ENCODE data around the gene SEC61A1.

SEC61A1 gene

DNA sequence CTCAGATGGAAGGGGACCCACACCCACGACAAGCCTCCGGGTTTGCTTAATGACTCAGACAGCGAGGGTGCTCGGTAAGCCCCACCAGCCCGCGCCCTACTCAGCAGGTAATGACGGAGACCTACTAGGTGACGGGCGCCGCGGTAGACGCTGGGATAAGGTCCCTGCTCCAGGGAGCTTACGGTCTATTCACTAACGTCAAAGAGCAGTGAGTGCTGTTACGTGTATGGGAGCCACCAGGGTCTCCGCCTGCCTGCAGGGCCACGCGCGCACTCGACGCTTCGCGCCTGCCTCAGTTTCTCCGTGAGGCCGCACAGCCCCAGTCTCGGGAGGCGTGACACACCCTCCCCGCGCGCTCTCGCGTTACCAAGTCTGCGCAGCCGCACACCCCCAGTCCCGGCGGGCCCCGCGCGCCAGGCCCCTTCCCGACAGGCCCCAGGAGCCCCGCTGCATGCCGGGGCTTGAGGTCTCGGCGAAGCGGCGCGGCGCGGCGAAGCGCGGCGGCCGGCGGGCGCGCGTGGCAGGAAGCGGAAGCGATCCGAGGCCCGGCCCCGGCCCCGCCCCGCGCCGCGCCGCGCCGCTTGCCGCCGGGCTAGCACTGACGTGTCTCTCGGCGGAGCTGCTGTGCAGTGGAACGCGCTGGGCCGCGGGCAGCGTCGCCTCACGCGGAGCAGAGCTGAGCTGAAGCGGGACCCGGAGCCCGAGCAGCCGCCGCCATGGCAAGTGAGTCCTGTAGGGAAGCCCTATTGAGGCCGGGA, at the start of gene SEC61A1:
Gene SEC61A1, plus strand, starts transcription at position 601 of the 758 bp plus-strand sequence. Its CDS starts 116 bp downstream, at position 717.
- Mint-ChIP-seq H3K4me1 (ENCODE audit: low read depth) (peaks cover 35% of the 10 kb centered on the region), H3K36me3 (ENCODE audit: low read depth) (peaks cover 43% of the 10 kb centered on the region), H3K27ac (peak within 1 kb of the TSS; percentile 98), H3K4me3 (peak within 1 kb of the TSS; percentile 100), H3K27me3 (ENCODE audit: low read depth) (peaks cover 14% of the 10 kb centered on the region), H3K9me3 (no peaks in the 10 kb centered on the region)
- peak; percentile 96 for DNase-seq (ENCODE audit: low spot score)

DNA sequence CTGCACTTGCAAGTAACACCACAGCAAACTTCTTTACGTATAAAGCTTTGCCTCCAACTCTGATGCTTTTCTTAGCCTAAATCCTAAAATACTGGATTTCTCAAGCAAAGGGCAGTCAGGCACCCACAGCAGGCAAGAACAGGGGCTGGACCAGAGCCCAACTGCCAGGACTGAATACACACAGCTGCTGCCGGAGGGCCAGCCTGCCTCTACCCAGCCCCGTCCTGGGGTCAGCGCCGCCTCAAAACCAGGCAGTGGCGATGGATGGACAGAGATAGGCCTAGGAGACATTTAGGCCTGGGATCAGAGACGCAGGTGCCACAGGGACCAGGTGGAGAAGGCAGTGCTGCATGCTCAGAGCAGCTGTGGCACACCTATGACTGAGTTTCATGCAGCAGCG, 47.6 kb upstream of the SEC61A1 start:
- no peaks in the 10 kb centered on the region for H3K4me1 Mint-ChIP-seq (ENCODE audit: low read depth)
- DNase-seq (ENCODE audit: low spot score): no peak
- H3K4me3 Mint-ChIP-seq: no peak overlapping the region
- H3K27ac Mint-ChIP-seq: no peak overlapping the region
- no peaks in the 10 kb centered on the region for H3K36me3 Mint-ChIP-seq (ENCODE audit: low read depth)
- H3K9me3 Mint-ChIP-seq: no peaks in the 10 kb centered on the region
- peaks cover 6% of the 10 kb centered on the region for H3K27me3 Mint-ChIP-seq (ENCODE audit: low read depth)

DNA sequence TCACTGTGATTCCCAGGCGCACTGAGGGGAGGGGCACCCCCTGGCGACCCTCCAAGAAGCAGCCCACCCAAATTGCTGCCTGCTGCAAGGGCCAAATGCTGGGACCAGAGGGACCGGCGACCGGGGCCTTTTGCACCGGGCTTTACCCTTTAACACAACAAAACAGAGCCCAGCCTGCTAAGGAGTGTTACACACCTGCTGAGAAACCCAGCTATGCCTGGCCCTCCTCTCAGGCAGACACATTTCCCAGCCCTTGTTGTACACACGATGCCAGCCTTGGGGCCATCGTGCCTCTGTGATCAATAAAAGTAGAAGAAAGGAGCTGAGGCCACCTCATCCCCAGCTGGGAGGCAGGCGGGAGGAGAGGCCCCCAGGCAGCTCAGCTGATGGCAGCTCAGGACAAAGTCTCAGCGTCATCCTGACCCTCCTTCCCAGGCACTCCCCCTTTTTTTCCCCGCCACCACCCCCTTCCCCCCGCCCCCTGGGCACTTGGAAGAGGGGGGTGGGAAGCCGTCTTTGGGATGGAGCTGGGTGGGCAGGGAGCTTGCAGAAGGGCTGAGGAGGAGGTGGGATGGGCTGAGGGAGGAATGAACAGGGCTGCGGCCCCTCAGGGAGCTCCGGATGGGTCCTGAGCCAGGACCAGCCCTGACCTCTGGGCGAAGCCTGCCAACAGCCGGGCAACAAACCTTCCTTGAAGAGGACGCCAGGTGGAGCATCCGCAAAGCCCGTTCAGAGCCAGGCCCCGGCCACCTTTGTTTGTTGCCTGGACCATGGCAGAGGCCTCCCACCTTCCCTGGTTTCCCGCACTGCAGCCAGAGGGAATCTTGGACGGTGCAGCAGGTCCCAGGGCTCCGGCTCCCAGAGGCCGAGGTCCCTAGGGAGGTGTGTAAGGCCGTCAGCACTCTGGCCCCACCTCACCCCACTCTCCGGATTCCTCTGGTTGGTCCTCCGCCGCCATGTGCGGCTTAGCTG, 45.9 kb upstream of the SEC61A1 start:
- H3K27ac Mint-ChIP-seq: no peak overlapping the region
- peaks cover 1% of the 10 kb centered on the region for H3K4me1 Mint-ChIP-seq (ENCODE audit: low read depth)
- peaks cover 6% of the 10 kb centered on the region for H3K27me3 Mint-ChIP-seq (ENCODE audit: low read depth)
- no peaks in the 10 kb centered on the region for H3K9me3 Mint-ChIP-seq
- H3K36me3 Mint-ChIP-seq (ENCODE audit: low read depth): no peaks in the 10 kb centered on the region
- no peak overlapping the region for H3K4me3 Mint-ChIP-seq
- no peak for DNase-seq (ENCODE audit: low spot score)

GRCh38 chr3:128007033-128007424, 45.2 kb upstream of the SEC61A1 start:
- H3K27ac Mint-ChIP-seq: no peak overlapping the region
- no peaks in the 10 kb centered on the region for H3K36me3 Mint-ChIP-seq (ENCODE audit: low read depth)
- no peak overlapping the region for H3K4me3 Mint-ChIP-seq
- H3K9me3 Mint-ChIP-seq: no peaks in the 10 kb centered on the region
- peaks cover 3% of the 10 kb centered on the region for H3K4me1 Mint-ChIP-seq (ENCODE audit: low read depth)
- H3K27me3 Mint-ChIP-seq (ENCODE audit: low read depth): peaks cover 4% of the 10 kb centered on the region
- no peak for DNase-seq (ENCODE audit: low spot score)

- H3K9me3 Mint-ChIP-seq: no peaks in the 10 kb centered on the region
- no peak overlapping the region for H3K4me3 Mint-ChIP-seq
- H3K27ac Mint-ChIP-seq: no peak overlapping the region
- DNase-seq (ENCODE audit: low spot score): no peak
- H3K27me3 Mint-ChIP-seq (ENCODE audit: low read depth): peaks cover 2% of the 10 kb centered on the region
- peaks cover 3% of the 10 kb centered on the region for H3K4me1 Mint-ChIP-seq (ENCODE audit: low read depth)
- H3K36me3 Mint-ChIP-seq (ENCODE audit: low read depth): no peaks in the 10 kb centered on the region
These were observed 42.0 kb upstream of the SEC61A1 start for GRCh38 chr3:128009952-128010846.

- H3K4me1 Mint-ChIP-seq (ENCODE audit: low read depth): peaks cover 3% of the 10 kb centered on the region
- no peaks in the 10 kb centered on the region for H3K36me3 Mint-ChIP-seq (ENCODE audit: low read depth)
- H3K9me3 Mint-ChIP-seq: no peaks in the 10 kb centered on the region
- H3K27ac Mint-ChIP-seq: no peak overlapping the region
- DNase-seq (ENCODE audit: low spot score): no peak
- no peak overlapping the region for H3K4me3 Mint-ChIP-seq
- peaks cover 2% of the 10 kb centered on the region for H3K27me3 Mint-ChIP-seq (ENCODE audit: low read depth)
These were observed 41.1 kb upstream of the SEC61A1 start for GRCh38 chr3:128011140-128011539.

GRCh38 chr3:128012050-128012449, 40.2 kb upstream of the SEC61A1 start:
- no peak for DNase-seq (ENCODE audit: low spot score)
- H3K27ac Mint-ChIP-seq: no peak overlapping the region
- peaks cover 3% of the 10 kb centered on the region for H3K4me1 Mint-ChIP-seq (ENCODE audit: low read depth)
- H3K27me3 Mint-ChIP-seq (ENCODE audit: low read depth): peaks cover 5% of the 10 kb centered on the region
- H3K9me3 Mint-ChIP-seq: peaks cover 4% of the 10 kb centered on the region
- H3K36me3 Mint-ChIP-seq (ENCODE audit: low read depth): no peaks in the 10 kb centered on the region
- no peak overlapping the region for H3K4me3 Mint-ChIP-seq

- DNase-seq (ENCODE audit: low spot score): no peak
- H3K4me3 Mint-ChIP-seq: no peak overlapping the region
- no peak overlapping the region for H3K27ac Mint-ChIP-seq
- H3K27me3 Mint-ChIP-seq (ENCODE audit: low read depth): peaks cover 7% of the 10 kb centered on the region
- peaks cover 3% of the 10 kb centered on the region for H3K4me1 Mint-ChIP-seq (ENCODE audit: low read depth)
- peaks cover 4% of the 10 kb centered on the region for H3K9me3 Mint-ChIP-seq
- H3K36me3 Mint-ChIP-seq (ENCODE audit: low read depth): no peaks in the 10 kb centered on the region
These were observed 37.7 kb upstream of the SEC61A1 start for GRCh38 chr3:128014548-128014947.

GRCh38 chr3:128016502-128016901, 35.7 kb upstream of the SEC61A1 start:
- H3K27ac Mint-ChIP-seq: no peak overlapping the region
- peaks cover under 1% of the 10 kb centered on the region for H3K4me1 Mint-ChIP-seq (ENCODE audit: low read depth)
- no peak overlapping the region for H3K4me3 Mint-ChIP-seq
- no peaks in the 10 kb centered on the region for H3K36me3 Mint-ChIP-seq (ENCODE audit: low read depth)
- H3K27me3 Mint-ChIP-seq (ENCODE audit: low read depth): peaks cover 7% of the 10 kb centered on the region
- no peak for DNase-seq (ENCODE audit: low spot score)
- H3K9me3 Mint-ChIP-seq: peaks cover 4% of the 10 kb centered on the region

DNA sequence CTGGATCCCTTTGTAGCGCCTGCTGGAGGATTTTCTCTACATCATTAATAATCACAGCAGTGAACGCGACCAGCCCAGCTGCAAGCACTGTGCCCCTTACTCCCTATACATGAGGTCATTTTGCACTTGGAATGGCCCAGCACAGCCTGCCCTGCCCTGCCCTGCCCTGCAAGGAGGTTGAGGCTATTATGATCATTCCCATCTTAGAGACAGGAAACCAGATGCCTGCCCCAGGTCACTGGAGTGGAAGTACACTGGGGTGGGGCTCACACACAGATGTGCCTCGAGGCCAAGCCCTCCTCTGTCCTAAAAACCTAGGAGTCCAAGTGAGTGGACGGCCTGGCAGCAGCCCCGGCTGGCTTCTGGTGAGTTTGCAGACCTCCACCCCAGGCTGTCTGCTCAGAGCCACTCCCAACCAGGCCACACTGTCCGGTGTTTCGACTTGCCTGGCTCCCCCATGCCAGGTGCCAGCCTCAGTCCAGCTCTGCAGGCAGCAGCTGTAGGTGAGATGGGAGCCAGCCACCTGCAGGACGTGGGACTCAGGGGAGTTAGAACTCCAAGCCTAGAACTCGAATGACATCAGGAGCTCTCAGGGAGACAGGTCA, 30.4 kb upstream of the SEC61A1 start:
- Mint-ChIP-seq H3K4me1 (ENCODE audit: low read depth) (no peaks in the 10 kb centered on the region), H3K27me3 (ENCODE audit: low read depth) (peaks cover 11% of the 10 kb centered on the region), H3K9me3 (no peaks in the 10 kb centered on the region), H3K4me3 (no peak overlapping the region), H3K27ac (no peak overlapping the region), H3K36me3 (ENCODE audit: low read depth) (no peaks in the 10 kb centered on the region)
- no peak for DNase-seq (ENCODE audit: low spot score)

DNA sequence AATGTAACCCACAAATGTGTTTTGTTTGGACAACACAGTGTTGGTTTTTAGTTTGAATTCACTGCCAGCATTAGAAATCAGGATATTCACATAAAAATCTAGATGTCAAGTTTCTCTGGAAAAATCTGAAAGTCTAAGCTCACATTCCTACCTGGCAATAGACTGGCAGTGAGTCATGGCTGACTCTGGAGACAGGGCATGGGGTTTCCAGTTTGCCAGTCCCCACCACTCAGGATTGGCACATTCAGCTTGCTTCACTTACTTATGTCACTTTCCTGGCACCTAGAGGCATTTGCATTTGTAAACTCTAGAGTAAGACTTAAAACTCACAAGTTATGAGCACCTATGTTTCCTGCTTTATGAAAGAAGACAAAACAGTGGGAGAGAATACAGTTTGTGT, 19.1 kb upstream of the SEC61A1 start:
- no peak for DNase-seq (ENCODE audit: low spot score)
- H3K4me3 Mint-ChIP-seq: no peak overlapping the region

GRCh38 chr3:128036119-128036518, 16.1 kb upstream of the SEC61A1 start:
- Mint-ChIP-seq H3K4me3 (no peak overlapping the region), H3K9me3 (no peaks in the 10 kb centered on the region), H3K27ac (no peak overlapping the region), H3K27me3 (ENCODE audit: low read depth) (peaks cover 20% of the 10 kb centered on the region), H3K4me1 (ENCODE audit: low read depth) (no peaks in the 10 kb centered on the region), H3K36me3 (ENCODE audit: low read depth) (no peaks in the 10 kb centered on the region)
- no peak for DNase-seq (ENCODE audit: low spot score)

More for the DNA sequence above, 19.1 kb upstream of the SEC61A1 start:
- Mint-ChIP-seq H3K4me1 (ENCODE audit: low read depth) (no peaks in the 10 kb centered on the region), H3K27me3 (ENCODE audit: low read depth) (peaks cover 14% of the 10 kb centered on the region), H3K36me3 (ENCODE audit: low read depth) (no peaks in the 10 kb centered on the region), H3K27ac (no peak overlapping the region), H3K9me3 (no peaks in the 10 kb centered on the region)

GRCh38 chr3:128040041-128040440, 12.2 kb upstream of the SEC61A1 start:
- Mint-ChIP-seq H3K4me3 (no peak overlapping the region), H3K36me3 (ENCODE audit: low read depth) (no peaks in the 10 kb centered on the region), H3K27ac (no peak overlapping the region), H3K4me1 (ENCODE audit: low read depth) (no peaks in the 10 kb centered on the region), H3K9me3 (no peaks in the 10 kb centered on the region), H3K27me3 (ENCODE audit: low read depth) (peaks cover 21% of the 10 kb centered on the region)
- DNase-seq (ENCODE audit: low spot score): no peak
